Stimulated activated CD4-positive, alpha-beta T cell treated with anti-CD3 and anti-CD28 coated beads, Interleukin-15, amount 100 ng/mL, for 48 hours (primary cell): ENCODE measurements around the gene CDKAL1.

Experiments
- DNase-seq, 2 donors: peaks; one replicate each; pipeline ENCODE4 v3.0.0-alpha.2; 2020; ENCODE audit warnings: low read depth in 2 of 2

The CDKAL1 gene

GRCh38 chr6:20960067-20960466 is 425.8 kb downstream of the CDKAL1 start:
- no peak for DNase-seq

GRCh38 chr6:20965276-20965675 is 431.0 kb downstream of the CDKAL1 start:
- no peak for DNase-seq

GRCh38 chr6:20965915-20966314 is 431.7 kb downstream of the CDKAL1 start:
- no peak for DNase-seq

GRCh38 chr6:20969551-20969950 is 435.3 kb downstream of the CDKAL1 start:
- no peak for DNase-seq

- DNase-seq = no peak
These were observed 442.2 kb downstream of the CDKAL1 start for GRCh38 chr6:20976391-20976918.

- DNase-seq = no peak
These were observed 443.9 kb downstream of the CDKAL1 start for GRCh38 chr6:20978151-20978614.

GRCh38 chr6:20979076-20979475 is 444.8 kb downstream of the CDKAL1 start:
- no peak for DNase-seq

GRCh38 chr6:20983961-20984360 is 449.7 kb downstream of the CDKAL1 start:
- no peak for DNase-seq

GRCh38 chr6:20985821-20986220 is 451.6 kb downstream of the CDKAL1 start:
- no peak for DNase-seq

- DNase-seq = no peak
These were observed 457.7 kb downstream of the CDKAL1 start for GRCh38 chr6:20991910-20992309.

GRCh38 chr6:20996099-20996498 is 461.8 kb downstream of the CDKAL1 start:
- no peak for DNase-seq

- DNase-seq = no peak
These were observed 463.0 kb downstream of the CDKAL1 start for GRCh38 chr6:20997143-20997769.

GRCh38 chr6:20997770-20998147 is 463.5 kb downstream of the CDKAL1 start:
- DNase-seq = no peak

- no peak for DNase-seq
These were observed 464.6 kb downstream of the CDKAL1 start for GRCh38 chr6:20998748-20999448.

GRCh38 chr6:21000331-21000801 is 466.1 kb downstream of the CDKAL1 start:
- DNase-seq = no peak

GRCh38 chr6:21001736-21002135 is 467.5 kb downstream of the CDKAL1 start:
- DNase-seq = no peak

- DNase-seq = no peak
These were observed 469.7 kb downstream of the CDKAL1 start for GRCh38 chr6:21003780-21004541.

GRCh38 chr6:21005816-21006570 is 471.7 kb downstream of the CDKAL1 start:
- DNase-seq = no peak

- no peak for DNase-seq
These were observed 485.4 kb downstream of the CDKAL1 start for GRCh38 chr6:21019614-21020013.

GRCh38 chr6:21022343-21023107 is 488.3 kb downstream of the CDKAL1 start:
- no peak for DNase-seq

- no peak for DNase-seq
These were observed 489.0 kb downstream of the CDKAL1 start for GRCh38 chr6:21023210-21023609.
